Fibroblast of pulmonary artery (primary cell): Measurements from ENCODE around the gene SPOUT1.

ENCODE experiments used
- DNase-seq: peaks from one replicate; pipeline ENCODE4 v3.0.0-alpha.2; 2010; ENCODE audit warnings: low read depth
- H3K4me3 ChIP-seq: replicated peaks from 2 replicates; pipeline ENCODE4 v1.5.1; 2011; ENCODE audit warnings: low read depth, mild to moderate bottlenecking, control low read depth, low read length, moderate library complexity
- TF ChIP-seq, protein P1 (sequence below): IDR thresholded peaks from 2 replicates; pipeline ENCODE4 v1.5.1; 2011; ENCODE audit warnings: mild to moderate bottlenecking, control low read depth, low read length, inconsistent platforms; ENCODE audit errors: missing control alignments

The SPOUT1 gene

DNA sequence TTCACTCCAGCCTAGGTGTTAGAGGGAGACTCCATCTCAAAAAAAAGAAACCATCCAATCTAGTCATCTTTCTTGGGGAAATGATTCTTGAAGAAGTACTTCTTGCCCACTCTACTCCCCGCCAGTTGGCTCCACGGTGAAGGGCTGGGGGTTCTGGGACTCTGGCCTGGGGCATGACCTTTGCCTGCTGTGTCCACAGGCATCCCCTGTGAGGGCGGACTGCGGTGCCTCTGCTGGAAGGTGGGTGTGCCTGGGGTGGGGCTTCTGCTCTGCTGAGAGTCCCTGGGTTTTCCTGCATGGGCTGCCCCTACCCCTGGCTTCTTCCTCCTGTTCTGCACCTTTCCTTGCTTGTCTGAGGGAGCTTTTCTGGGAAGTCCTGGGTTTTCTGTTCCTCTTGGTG, 39.1 kb downstream of the SPOUT1 start:
- H3K4me3 ChIP-seq, result no peak overlapping the region
- TF ChIP-seq, protein P1, sequence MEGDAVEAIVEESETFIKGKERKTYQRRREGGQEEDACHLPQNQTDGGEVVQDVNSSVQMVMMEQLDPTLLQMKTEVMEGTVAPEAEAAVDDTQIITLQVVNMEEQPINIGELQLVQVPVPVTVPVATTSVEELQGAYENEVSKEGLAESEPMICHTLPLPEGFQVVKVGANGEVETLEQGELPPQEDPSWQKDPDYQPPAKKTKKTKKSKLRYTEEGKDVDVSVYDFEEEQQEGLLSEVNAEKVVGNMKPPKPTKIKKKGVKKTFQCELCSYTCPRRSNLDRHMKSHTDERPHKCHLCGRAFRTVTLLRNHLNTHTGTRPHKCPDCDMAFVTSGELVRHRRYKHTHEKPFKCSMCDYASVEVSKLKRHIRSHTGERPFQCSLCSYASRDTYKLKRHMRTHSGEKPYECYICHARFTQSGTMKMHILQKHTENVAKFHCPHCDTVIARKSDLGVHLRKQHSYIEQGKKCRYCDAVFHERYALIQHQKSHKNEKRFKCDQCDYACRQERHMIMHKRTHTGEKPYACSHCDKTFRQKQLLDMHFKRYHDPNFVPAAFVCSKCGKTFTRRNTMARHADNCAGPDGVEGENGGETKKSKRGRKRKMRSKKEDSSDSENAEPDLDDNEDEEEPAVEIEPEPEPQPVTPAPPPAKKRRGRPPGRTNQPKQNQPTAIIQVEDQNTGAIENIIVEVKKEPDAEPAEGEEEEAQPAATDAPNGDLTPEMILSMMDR, result no peak
- DNase-seq, result no peak

DNA sequence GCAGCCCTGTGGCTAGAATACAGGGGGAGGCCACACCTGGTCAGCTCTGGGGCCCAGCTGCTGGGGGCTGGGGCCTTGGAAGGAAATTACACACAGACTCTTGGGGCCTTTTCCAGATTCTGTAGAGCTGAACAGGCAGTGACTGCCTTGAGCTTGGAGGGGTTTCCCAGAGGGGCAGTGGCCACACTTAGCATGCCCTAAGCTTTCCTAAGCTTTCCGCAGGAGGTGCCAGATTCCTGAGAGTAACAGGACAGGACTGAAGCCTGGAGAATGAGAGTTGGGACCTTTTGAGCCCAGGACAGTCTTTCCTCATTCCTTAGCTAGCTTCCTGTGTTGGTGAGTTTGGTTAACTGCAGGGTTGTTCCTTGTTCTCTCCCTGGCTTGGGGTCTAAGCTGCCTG, 41.1 kb downstream of the SPOUT1 start:
- no peak for DNase-seq
- TF ChIP-seq, protein P1, result no peak
- H3K4me3 ChIP-seq, result peak overlapping the region; percentile 96

DNA sequence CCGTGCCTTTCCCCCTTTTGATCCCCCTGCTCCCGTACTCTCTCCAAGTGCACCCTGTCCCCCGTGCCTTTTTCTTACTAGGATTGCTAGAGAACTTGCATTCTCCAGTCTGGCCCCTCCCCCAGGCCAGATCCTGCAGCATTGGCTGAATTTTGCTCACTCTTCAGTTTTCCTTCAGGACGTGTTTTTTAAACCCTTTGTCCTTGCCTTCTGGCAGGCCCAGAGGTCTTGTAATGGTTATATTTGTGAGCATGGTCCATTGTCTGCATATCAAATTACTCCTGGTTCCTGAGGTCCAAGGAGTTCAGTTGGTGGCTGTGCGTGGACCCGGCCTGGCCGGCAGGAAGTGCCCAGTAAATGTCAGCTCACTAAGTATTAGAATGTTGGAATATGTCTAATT, 41.9 kb downstream of the SPOUT1 start:
- peak overlapping the region; percentile 96 for H3K4me3 ChIP-seq
- TF ChIP-seq, protein P1, result no peak
- DNase-seq, result peak; percentile 12

DNA sequence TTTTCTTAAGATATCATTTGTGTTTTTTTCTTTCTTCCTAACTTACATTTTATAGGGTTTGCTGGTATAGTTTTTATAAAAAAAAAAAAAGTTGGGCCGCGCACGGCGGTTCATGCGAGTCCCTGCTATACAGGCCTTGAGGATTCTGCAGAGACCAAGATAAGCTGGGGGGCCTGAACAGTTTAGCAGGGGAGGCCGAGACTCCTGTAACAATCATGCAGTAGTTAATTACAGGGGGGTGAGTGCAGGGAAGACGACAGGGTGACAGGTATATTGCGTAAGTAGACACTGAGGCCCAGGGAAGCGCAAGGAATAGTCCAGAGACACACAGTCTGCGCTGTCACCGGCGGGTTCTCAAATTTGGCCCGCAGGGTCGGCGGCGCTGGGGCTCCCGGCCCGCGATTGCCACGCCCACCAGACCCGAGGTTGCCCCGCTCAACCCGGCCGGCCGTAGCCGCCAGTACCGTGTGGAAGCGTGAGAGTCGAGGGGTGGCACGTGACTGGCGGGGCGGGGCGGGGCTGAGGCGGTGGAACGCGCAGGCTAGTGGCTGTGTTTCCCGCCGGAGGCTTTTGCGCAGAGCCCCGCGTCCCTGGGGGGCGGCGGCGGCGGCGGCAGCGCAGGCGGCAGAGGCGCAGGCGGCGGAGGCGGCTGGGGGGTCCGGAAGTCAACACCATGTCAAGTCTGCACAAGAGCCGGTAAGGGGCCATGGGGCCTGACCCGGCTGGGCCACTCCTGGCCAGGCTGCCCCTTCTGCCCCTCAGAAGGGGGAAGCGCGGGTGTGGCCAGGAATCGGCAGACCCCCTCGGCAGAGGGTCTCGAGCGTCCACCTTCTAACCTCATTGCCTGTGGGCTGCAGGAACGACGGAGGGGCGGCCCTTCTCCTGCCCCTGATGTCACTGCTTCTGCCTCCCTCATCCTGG, 42.7 kb downstream of the SPOUT1 start, which contains the start of gene TBC1D13:
Gene TBC1D13 (plus strand): TSS at position 573 of the 921 bp plus-strand sequence. CDS start 101 bp downstream, at position 674.
- peak within 1 kb of the TSS; percentile 96 for H3K4me3 ChIP-seq
- TF ChIP-seq, protein P1, result no peak
- peak; percentile 82 for DNase-seq

DNA sequence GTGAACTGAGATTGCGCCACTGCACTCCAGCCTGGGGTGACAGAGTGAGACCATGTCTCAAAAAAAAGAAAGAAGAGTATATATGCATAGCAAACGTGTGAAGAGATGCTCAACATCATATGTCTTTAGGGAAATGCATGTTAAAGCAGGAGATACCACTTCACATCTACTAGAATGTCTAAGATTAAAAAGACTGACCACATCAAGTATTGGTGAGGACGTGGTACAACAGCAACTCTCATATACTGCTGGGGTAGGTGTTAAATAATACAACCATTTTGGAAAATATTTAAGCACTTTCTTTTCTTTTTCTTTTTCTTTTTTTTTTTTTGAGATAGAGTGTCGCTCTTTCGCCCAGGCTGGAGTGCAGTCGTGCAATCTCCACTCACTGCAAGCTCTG, 44.2 kb downstream of the SPOUT1 start:
- TF ChIP-seq, protein P1, result no peak

DNA sequence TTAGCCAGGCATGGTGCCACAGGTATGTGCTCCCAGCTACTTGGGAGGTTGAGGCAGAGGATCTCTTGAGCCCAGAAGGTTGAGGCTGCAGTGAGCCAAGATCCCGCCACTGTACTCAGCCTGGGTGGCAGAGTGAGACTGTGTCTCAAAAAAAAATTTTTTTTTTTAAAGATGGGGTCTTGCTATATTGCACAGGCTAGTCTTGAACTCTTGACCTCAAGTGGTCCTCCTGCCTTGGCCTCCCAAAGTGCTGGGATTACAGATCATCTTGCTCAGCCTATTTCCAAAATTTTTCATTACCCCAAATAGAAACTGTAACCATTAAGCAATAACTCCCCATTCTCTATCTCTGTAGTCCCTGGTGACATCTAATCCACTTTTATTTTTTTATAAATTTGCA, 46.9 kb downstream of the SPOUT1 start:
- DNase-seq, result no peak
- TF ChIP-seq, protein P1, result no peak
- no peak overlapping the region for H3K4me3 ChIP-seq

More for the DNA sequence above, 44.2 kb downstream of the SPOUT1 start:
- no peak overlapping the region for H3K4me3 ChIP-seq
- no peak for DNase-seq
